GM21723 (cell line): Measurements from ENCODE around the gene SPAG6.
"Not testable (repeated sequence)": the region's sequence is repeated elsewhere in the genome, so short reads cannot be mapped to it uniquely, and the experiment has no call there.

ENCODE experiments used
- ATAC-seq: cut with Tn5 transposase; IDR thresholded peaks from one replicate; pipeline ENCODE4 v1.9.1; 2021; ENCODE audit warnings: mild to moderate bottlenecking, moderate library complexity; ENCODE audit not compliant: unreplicated experiment

The SPAG6 gene

GRCh38 chr10:22345301-22346095, at the start of gene SPAG6:
Gene SPAG6, plus strand, starts transcription at chr10:22345496. Its CDS starts 116 bp downstream, at chr10:22345612.
- ATAC-seq = peak; percentile 33

- no peak for ATAC-seq
These were observed 44.1 kb upstream of the SPAG6 start for GRCh38 chr10:22301193-22301592.

- no peak for ATAC-seq
These were observed 41.8 kb upstream of the SPAG6 start for GRCh38 chr10:22303461-22303860.

- ATAC-seq = no peak
These were observed 39.6 kb upstream of the SPAG6 start for GRCh38 chr10:22305721-22306120.

- ATAC-seq = peak; percentile 99
These were observed 36.9 kb upstream of the SPAG6 start for GRCh38 chr10:22308390-22308789.

GRCh38 chr10:22309180-22310000, 35.9 kb upstream of the SPAG6 start:
- ATAC-seq = no peak

GRCh38 chr10:22310012-22310411, 35.3 kb upstream of the SPAG6 start:
- not testable (repeated sequence) for ATAC-seq

GRCh38 chr10:22310928-22311327, 34.4 kb upstream of the SPAG6 start:
- ATAC-seq = no peak

GRCh38 chr10:22314852-22315251, 30.4 kb upstream of the SPAG6 start:
- ATAC-seq = no peak

GRCh38 chr10:22315455-22316285, 29.6 kb upstream of the SPAG6 start:
- ATAC-seq = peak; percentile 29

- ATAC-seq = peak; percentile 70
These were observed 28.8 kb upstream of the SPAG6 start, which contains the start of gene COMMD3 for GRCh38 chr10:22316286-22317075. Gene COMMD3, plus strand, starts transcription at chr10:22316388. Its CDS starts 30 bp downstream, at chr10:22316418.

GRCh38 chr10:22317076-22317370, 28.3 kb upstream of the SPAG6 start:
- peak; percentile 34 for ATAC-seq

GRCh38 chr10:22317771-22318565, 27.3 kb upstream of the SPAG6 start:
- no peak for ATAC-seq

- no peak for ATAC-seq
These were observed 26.5 kb upstream of the SPAG6 start for GRCh38 chr10:22318772-22319171.

- no peak for ATAC-seq
These were observed 25.7 kb upstream of the SPAG6 start for GRCh38 chr10:22319547-22319979.

GRCh38 chr10:22319980-22320558, 25.2 kb upstream of the SPAG6 start:
- no peak for ATAC-seq

GRCh38 chr10:22320591-22321155, 24.6 kb upstream of the SPAG6 start, which contains the start of gene BMI1:
Gene BMI1, plus strand, starts transcription at chr10:22321099. Its CDS starts 5,351 bp downstream, at chr10:22326450.
- peak; percentile 11 for ATAC-seq

GRCh38 chr10:22321156-22321923, 24.0 kb upstream of the SPAG6 start:
- ATAC-seq = no peak
